B cell (primary cell): ENCODE data around the gene MOGAT1. TPM values are rescaled to one million over a fixed set of nuclear protein-coding genes. Genes with fewer than 3 reads are reported as not detected.

Source experiments
- ATAC-seq: fragments of 200-7000 bp; cut with Tn5 transposase; one replicate; pipeline ENCODE4 v1.10.0; 2021; ENCODE audit warnings: low read depth, mild to moderate bottlenecking, moderate number of reproducible peaks, moderate library complexity
- CTCF ChIA-PET: fragments of 350-600 bp; sonication (Branson Sonifier 250); formaldehyde crosslinking; loops from one replicate; lab custom pipeline; 2021; ENCODE audit warnings: antibody characterized with exemption, inconsistent platforms; lab: Charles Lee
- POLR2A ChIA-PET: fragments of 350-600 bp; sonication (Branson Sonifier 250); formaldehyde crosslinking; loops from one replicate; lab custom pipeline; 2021; ENCODE audit warnings: antibody characterized with exemption; lab: Charles Lee
- DNase-seq: peaks from one replicate; pipeline ENCODE4 v3.0.0; 2013
- H2AFZ ChIP-seq: 2 replicates; pipeline ENCODE4 v1.6.1; 2012; ENCODE audit warnings: mild to moderate bottlenecking, low read depth, low read length; ENCODE audit not compliant: insufficient read depth, poor library complexity, severe bottlenecking
- H3K27ac ChIP-seq, 2 donors: 1 replicate in 1 of 2; 2 replicates in 1 of 2; pipeline ENCODE4 v1.5.1; 2012 to 2013; ENCODE audit warnings: low read length in 2 of 2, mild to moderate bottlenecking in 2 of 2, moderate library complexity in 1 of 2
- H3K27me3 ChIP-seq, 4 experiments: fragments of 200-600 bp in 1 of 4; sonication (generic) in 1 of 4; replicated peaks in 1 of 4; 1 replicate in 2 of 4; 2 replicates in 2 of 4; pipeline versions ENCODE4 v1.6.1 to v1.7.0; 2013 to 2016; ENCODE audit warnings: low read length in 3 of 4, mild to moderate bottlenecking in 2 of 4, mixed read lengths in 1 of 4, moderate library complexity in 1 of 4; ENCODE audit not compliant: insufficient read depth in 4 of 4, control insufficient read depth in 3 of 4; ENCODE audit errors: control extremely low read depth in 1 of 4
- H3K36me3 ChIP-seq, 2 experiments: replicated peaks in 1 of 2; 1 replicate in 1 of 2; 2 replicates in 1 of 2; pipeline versions ENCODE4 v1.6.1 to v1.7.1; 2013; ENCODE audit warnings: low read length in 1 of 2; ENCODE audit not compliant: insufficient read depth in 2 of 2, control insufficient read depth in 1 of 2; ENCODE audit errors: control extremely low read depth in 1 of 2, extremely low read depth in 1 of 2
- H3K4me1 ChIP-seq, 2 donors: fragments of 200-600 bp in 1 of 2; sonication (generic) in 1 of 2; 1 replicate in 1 of 2; 2 replicates in 1 of 2; pipeline versions ENCODE4 v1.5.1 to v1.6.1; 2013 to 2017; ENCODE audit warnings: low read length in 2 of 2; ENCODE audit not compliant: control insufficient read depth in 2 of 2, insufficient read depth in 2 of 2
- H3K4me2 ChIP-seq: replicated peaks from 2 replicates; pipeline ENCODE3; 2012; ENCODE audit warnings: mild to moderate bottlenecking, low read depth, low read length; ENCODE audit not compliant: poor library complexity, severe bottlenecking
- H3K4me3 ChIP-seq, 5 experiments: fragments of 200-600 bp in 1 of 5; sonication (generic) in 1 of 5; 1 replicate in 3 of 5; 2 replicates in 2 of 5; pipeline versions ENCODE4 v1.5.1 to v1.7.0; 2011 to 2016; ENCODE audit warnings: low read length in 4 of 5, mild to moderate bottlenecking in 4 of 5, low read depth in 2 of 5, control low read depth in 1 of 5, moderate library complexity in 1 of 5; ENCODE audit not compliant: insufficient read depth in 1 of 5; ENCODE audit errors: control extremely low read depth in 1 of 5, extremely low read depth in 1 of 5
- H3K79me2 ChIP-seq: fragments of 200-600 bp; sonication (generic); one replicate; pipeline ENCODE4 v1.6.0; 2016; ENCODE audit warnings: low read length; ENCODE audit not compliant: control insufficient read depth, insufficient read depth
- H3K9ac ChIP-seq: fragments of 200-600 bp; sonication (generic); 2 replicates; pipeline ENCODE4 v1.6.1; 2017; ENCODE audit warnings: mild to moderate bottlenecking, low read length, moderate library complexity
- H3K9me3 ChIP-seq, 3 donors: one replicate each; pipeline versions ENCODE4 v1.6.1 to v1.7.1; 2013; ENCODE audit warnings: low read length in 2 of 3; ENCODE audit not compliant: control insufficient read depth in 2 of 3, insufficient read depth in 1 of 3; ENCODE audit errors: control extremely low read depth in 1 of 3
- H4K20me1 ChIP-seq: 2 replicates; pipeline ENCODE4 v1.6.0; 2012; ENCODE audit warnings: mild to moderate bottlenecking, low read length; ENCODE audit not compliant: insufficient read depth, control insufficient read depth, poor library complexity, severe bottlenecking
- H3K27ac Mint-ChIP-seq: one replicate; pipeline ENCODE4 v1.8.0; 2021; ENCODE audit warnings: mixed read lengths
- H3K27me3 Mint-ChIP-seq: one replicate; pipeline ENCODE4 v1.8.0; 2021; ENCODE audit warnings: mixed read lengths
- H3K4me1 Mint-ChIP-seq: one replicate; pipeline ENCODE4 v1.8.0; 2021; ENCODE audit warnings: mixed read lengths
- H3K4me3 Mint-ChIP-seq: one replicate; pipeline ENCODE4 v1.8.0; 2021; ENCODE audit warnings: mixed read lengths
- H3K9me3 Mint-ChIP-seq: one replicate; pipeline ENCODE4 v1.8.0; 2022; ENCODE audit warnings: mixed read lengths; ENCODE audit not compliant: insufficient read depth
- CTCF ChIP-seq: fragments of 200-600 bp; IDR thresholded peaks from one replicate; pipeline ENCODE4 v1.8.0; 2022; ENCODE audit warnings: antibody characterized with exemption, mild to moderate bottlenecking
- EZH2 ChIP-seq: IDR thresholded peaks from 2 replicates; pipeline ENCODE4 v1.6.1; 2012; ENCODE audit warnings: borderline replicate concordance, low read depth, mild to moderate bottlenecking, moderate library complexity, low read length; ENCODE audit not compliant: insufficient read depth, poor library complexity, severe bottlenecking
- WGBS: methylation state at CpG from one replicate; pipeline ENCODE4 v1.1.5; 2013; ENCODE audit warnings: missing lambda C conversion rate; ENCODE audit not compliant: insufficient coverage; 5-methylcytosine and 5-hydroxymethylcytosine counted together
- intact Hi-C: fragments of 100-400 bp; cut with micrococcal nuclease; formaldehyde crosslinking; loops from one replicate; pipeline ENCODE4 v1.10.0; 2022
- polyA plus RNA-seq: library from polyadenylated mRNA; depleted of rRNA; stranded (reverse); fragments of >200 nt; gene quantifications from 2 replicates; pipeline ENCODE4 v1.2.3, GENCODE V29; 2012
- total RNA-seq, 2 donors: library from RNA; stranded (reverse); fragments of 120-200 nt in 1 of 2; gene quantifications; 1 replicate in 1 of 2; 2 replicates in 1 of 2; pipeline versions ENCODE4 v1.2.3 to v1.2.4, GENCODE V29; 2013 to 2022

Gene MOGAT1
- total and polyA plus RNA-seq, 2 donors (not counting 1 experiment from before 2014, with no cell fraction given), result not detected

DNA sequence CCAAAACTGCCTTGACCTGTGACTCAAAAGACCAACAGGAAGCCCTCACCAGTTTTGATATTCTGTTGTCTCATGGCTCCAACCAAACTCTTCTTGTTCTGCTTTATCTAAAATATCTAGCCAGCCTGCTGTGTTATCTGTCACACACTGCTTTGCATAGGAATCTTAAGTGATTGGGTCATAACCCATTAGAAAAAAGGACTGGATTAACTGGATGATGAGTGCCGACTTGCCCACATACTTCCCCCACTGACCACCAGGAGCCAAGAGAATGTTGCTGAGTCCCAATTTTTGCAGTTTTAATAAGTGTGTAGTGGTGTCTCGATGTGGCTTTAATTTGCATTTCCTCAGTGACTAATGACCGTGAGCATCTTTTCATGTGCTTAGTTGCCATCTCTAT, 6.5 kb downstream of the MOGAT1 start:
- Mint-ChIP-seq H3K4me3 (no peak overlapping the region), H3K27me3 (peaks cover 57% of the 10 kb centered on the region), H3K9me3 (no peaks in the 10 kb centered on the region), H3K27ac (no peak overlapping the region), H3K4me1 (no peaks in the 10 kb centered on the region)
- TF ChIP-seq CTCF, result no peak
- no peak for TF ChIP-seq EZH2
- Histone ChIP-seq H3K27me3 (peaks cover 0 to 23% (median 16%) of the 10 kb centered on the region in 4 experiments), H4K20me1 (no peaks in the 10 kb centered on the region), H3K4me2 (no peak overlapping the region), H3K27ac (no peak overlapping the region), H2AFZ (no peak overlapping the region), H3K4me3 (no peak overlapping the region), H3K9ac (no peak overlapping the region), H3K79me2 (no peaks in the 10 kb centered on the region), H3K36me3 (no peaks in the 10 kb centered on the region), H3K9me3 (no peaks in the 10 kb centered on the region), H3K4me1 (no peaks in the 10 kb centered on the region)
- DNase-seq (no peak), ATAC-seq (no peak)
- 77% methylated on average over 2 of the region's 3 CpGs for WGBS
- CTCF ChIA-PET, result interaction anchor here (1.6 kb wide), 1 partner anchor 8 kb away, joined by 4 read pairs; no protein-coding TSS in a partner anchor
- intact Hi-C loops, result no loop called here
- POLR2A ChIA-PET, result no interaction called here

- H3K27me3 ChIP-seq, result peaks cover 0 to 17% (median 5%) of the 10 kb centered on the region in 4 experiments
- TF ChIP-seq EZH2, result no peak
- TF ChIP-seq CTCF, result no peak
- H3K9ac ChIP-seq, result no peak overlapping the region
- Mint-ChIP-seq H3K4me3 (no peak overlapping the region), H3K27me3 (peaks cover 39% of the 10 kb centered on the region), H3K4me1 (no peaks in the 10 kb centered on the region), H3K27ac (no peak overlapping the region), H3K9me3 (no peaks in the 10 kb centered on the region)
- intact Hi-C loops, result no loop called here
- DNase-seq, result no peak
- no peak overlapping the region for H3K4me2 ChIP-seq
- no peaks in the 10 kb centered on the region for H3K79me2 ChIP-seq
- H3K36me3 ChIP-seq, result no peaks in the 10 kb centered on the region
- ATAC-seq, result no peak
- 94% methylated on average over 2 of the region's 3 CpGs for WGBS
- H2AFZ ChIP-seq, result no peak overlapping the region
- H3K9me3 ChIP-seq, result no peaks in the 10 kb centered on the region
- H3K27ac ChIP-seq, result no peak overlapping the region
- ChIA-PET CTCF (no interaction called here), POLR2A (no interaction called here)
- H4K20me1 ChIP-seq, result no peaks in the 10 kb centered on the region
- no peak overlapping the region for H3K4me3 ChIP-seq
- H3K4me1 ChIP-seq, result no peaks in the 10 kb centered on the region
Measured at GRCh38 chr2:222683805-222684204, 12.3 kb downstream of the MOGAT1 start.
